Adrenal gland (tissue), 12 donors: Measurements from ENCODE around the gene HSBP1L1. TPM values are rescaled to one million over a fixed set of nuclear protein-coding genes. Genes with fewer than 3 reads are reported as not detected.
"Not testable (repeated sequence)": the region's sequence is repeated elsewhere in the genome, so short reads cannot be mapped to it uniquely, and the experiment has no call there.

Experiments
- DNase-seq, 7 donors: peaks; one replicate each; pipeline ENCODE4 v3.0.0-alpha.2; 2019 to 2020
- H3K27ac ChIP-seq, 5 donors: fragments of 200-600 bp; sonication (generic) in 4 of 5; 1 replicate in 3 of 5; 2 replicates in 2 of 5; pipeline versions ENCODE4 v1.5.1 to v1.8.0; 2016 to 2020; ENCODE audit warnings: mild to moderate bottlenecking in 1 of 5
- H3K27me3 ChIP-seq: fragments of 200-600 bp; 2 replicates; pipeline ENCODE4 v1.8.0; 2021
- H3K36me3 ChIP-seq, 2 donors: fragments of 200-600 bp; replicated peaks in 1 of 2; 1 replicate in 1 of 2; 2 replicates in 1 of 2; pipeline versions ENCODE4 v1.5.1 to v1.8.0; 2018 to 2022
- H3K4me1 ChIP-seq, 2 donors: fragments of 200-600 bp; replicated peaks in 1 of 2; 1 replicate in 1 of 2; 2 replicates in 1 of 2; pipeline versions ENCODE4 v1.5.1 to v1.8.0; 2018 to 2021
- H3K4me3 ChIP-seq, 4 donors: fragments of 200-600 bp; sonication (generic) in 3 of 4; one replicate each; pipeline ENCODE4 v1.5.1; 2016 to 2018
- H3K9me3 ChIP-seq, 3 donors: fragments of 200-600 bp; sonication (generic) in 1 of 3; replicated peaks in 1 of 3; 1 replicate in 2 of 3; 2 replicates in 1 of 3; pipeline versions ENCODE4 v1.5.1 to v1.8.0; 2016 to 2021
- CTCF ChIP-seq, 6 experiments: fragments of 450-650 bp in 4 of 6; fragments of 200-600 bp in 2 of 6; sonication (generic) in 1 of 6; IDR thresholded peaks; 1 replicate in 5 of 6; 2 replicates in 1 of 6; pipeline versions ENCODE4 v1.5.1 to v1.8.0; 2016 to 2021; ENCODE audit warnings: antibody characterized with exemption in 6 of 6, mild to moderate bottlenecking in 2 of 6, moderate library complexity in 1 of 6
- POLR2A ChIP-seq, 2 donors: fragments of 450-650 bp; IDR thresholded peaks; one replicate each; pipeline ENCODE4 v1.6.1; 2017; ENCODE audit warnings: antibody characterized with exemption in 2 of 2, mild to moderate bottlenecking in 2 of 2, moderate library complexity in 1 of 2
- WGBS, 4 donors: extraction: QIAGEN DNeasy Blood & Tissue Kit in 2 of 4; methylation state at CpG; one replicate each; pipeline versions ENCODE4 v1.1.5 to v1.1.7; 2013 to 2017; 5-methylcytosine and 5-hydroxymethylcytosine counted together
- intact Hi-C, 2 donors: fragments of 100-400 bp; cut with DNase I; formaldehyde crosslinking; loops; one replicate each; pipeline versions ENCODE4 v1.14.1 to v1.15.0; 2022 to 2023
- polyA plus RNA-seq, 3 donors: library from polyadenylated mRNA; stranded (reverse); fragments of 200-250 nt in 2 of 3; fragments of 350-450 nt in 1 of 3; fragmentation: Illumina TruSeq in 1 of 3; extraction: RNeasy Lipid Tissue Mini Kit (QIAGEN cat#74804) in 1 of 3; gene quantifications; one replicate each; pipeline ENCODE4 v1.2.3, GENCODE V29; 2013 to 2014
- total RNA-seq, 9 donors: library from RNA; depleted of rRNA in 4 of 9; stranded (reverse); fragments of >200 nt in 4 of 9; fragments of 120-200 nt in 1 of 9; fragmentation: NEBNext Ultra II Directional in 1 of 9; extraction: Animal tissue kit (Norgen Biotek cat#: 25700) in 1 of 9; gene quantifications; one replicate each; pipeline versions ENCODE4 v1.1.0 to v1.2.4, GENCODE V29; 2013 to 2023
- donor health status: healthy with polysubstance abuse.
- donor health status: Bipolar disorder and iron deficiency.
- donor health status: DM: yes; HTN: yes; CAD: no.
- donor health status: DM: no; HTN: no; CAD: no.
- donor health status: DM: no; HTN: no; CAD: no.
- donor health status: DM: yes; HTN: yes; CAD: no.

Gene HSBP1L1
- total and polyA plus RNA-seq, 12 donors = 17.3 to 182 (median 36.0) TPM

- no peak for TF ChIP-seq CTCF (IDR thresholded peaks at IDR 0.05)
- TF ChIP-seq POLR2A (IDR thresholded peaks at IDR 0.05) = no peak
- intact Hi-C loops = no loop called here
- H3K9me3 ChIP-seq = no peaks in the 10 kb centered on the region
- H3K4me1 ChIP-seq = peaks cover 9 to 19% of the 10 kb centered on the region in 2 donors
- 75 to 88% (median 84%) methylated on average over 2 of the region's 2 CpGs for WGBS, 4 donors
- no peak for DNase-seq
- no peaks in the 10 kb centered on the region for H3K36me3 ChIP-seq
- H3K27me3 ChIP-seq = no peaks in the 10 kb centered on the region
- H3K4me3 ChIP-seq = no peak overlapping the region
- no peak overlapping the region for H3K27ac ChIP-seq
Measured at GRCh38 chr18:79991494-79991893, 27.1 kb downstream of the HSBP1L1 start.

GRCh38 chr18:79999701-80000100 lies 35.3 kb downstream of the HSBP1L1 start:
- WGBS, 4 donors = 83 to 88% (median 86%) methylated on average over 2 of the region's 2 CpGs
- H3K27ac ChIP-seq, intact Hi-C loops, H3K36me3 ChIP-seq, H3K9me3 ChIP-seq, H3K4me3 ChIP-seq, H3K27me3 ChIP-seq, H3K4me1 ChIP-seq, DNase-seq: not testable (repeated sequence)

GRCh38 chr18:80000877-80001276 lies 36.4 kb downstream of the HSBP1L1 start:
- Histone ChIP-seq H3K36me3 (no peaks in the 10 kb centered on the region), H3K4me1 (no peaks in the 10 kb centered on the region), H3K27me3 (no peaks in the 10 kb centered on the region), H3K27ac (no peak overlapping the region), H3K4me3 (no peak overlapping the region), H3K9me3 (no peaks in the 10 kb centered on the region)
- no peak for TF ChIP-seq CTCF (IDR thresholded peaks at IDR 0.05)
- no peak for TF ChIP-seq POLR2A (IDR thresholded peaks at IDR 0.05)
- intact Hi-C loops = no loop called here
- DNase-seq = no peak
- WGBS, 4 donors = 70 to 89% (median 78%) methylated on average over 2 to 3 of the region's 3 CpGs

GRCh38 chr18:80002468-80002867 lies 38.0 kb downstream of the HSBP1L1 start:
- 83 to 88% (median 86%) methylated on average over 5 of the region's 5 CpGs for WGBS, 4 donors

More at GRCh38 chr18:80002468-80002867, 38.0 kb downstream of the HSBP1L1 start:
- TF ChIP-seq POLR2A (IDR thresholded peaks at IDR 0.05) (no peak), CTCF (IDR thresholded peaks at IDR 0.05) (no peak)
- DNase-seq = no peak
- Histone ChIP-seq H3K9me3 (no peaks in the 10 kb centered on the region), H3K27me3 (no peaks in the 10 kb centered on the region), H3K36me3 (no peaks in the 10 kb centered on the region), H3K4me1 (no peaks in the 10 kb centered on the region), H3K4me3 (no peak overlapping the region), H3K27ac (no peak overlapping the region)
- intact Hi-C loops = no loop called here
